Mucosa of stomach (tissue), 1 donor: ENCODE measurements around the gene MCCC1.
"Not testable (repeated sequence)": the region's sequence is repeated elsewhere in the genome, so short reads cannot be mapped to it uniquely, and the experiment has no call there.

Experiments used
- H3K27me3 ChIP-seq: one replicate; pipeline ENCODE4 v1.7.0; 2013; ENCODE audit warnings: mild to moderate bottlenecking, low read length; ENCODE audit not compliant: control insufficient read depth, insufficient read depth
- H3K36me3 ChIP-seq: one replicate; pipeline ENCODE4 v1.7.0; 2013; ENCODE audit warnings: low read length; ENCODE audit not compliant: control insufficient read depth, insufficient read depth
- H3K4me1 ChIP-seq: one replicate; pipeline ENCODE4 v1.7.0; 2013; ENCODE audit warnings: mild to moderate bottlenecking, low read length; ENCODE audit not compliant: control insufficient read depth, insufficient read depth
- H3K4me3 ChIP-seq: one replicate; pipeline ENCODE4 v1.7.0; 2013; ENCODE audit warnings: low read length
- H3K9ac ChIP-seq: one replicate; pipeline ENCODE4 v1.7.0; 2013; ENCODE audit warnings: mild to moderate bottlenecking, low read length, moderate library complexity
- H3K9me3 ChIP-seq: one replicate; pipeline ENCODE4 v1.7.0; 2013; ENCODE audit warnings: mild to moderate bottlenecking, low read length, moderate library complexity; ENCODE audit not compliant: control insufficient read depth
- donor health status: Pancreatic carcinoma.

Gene MCCC1

DNA sequence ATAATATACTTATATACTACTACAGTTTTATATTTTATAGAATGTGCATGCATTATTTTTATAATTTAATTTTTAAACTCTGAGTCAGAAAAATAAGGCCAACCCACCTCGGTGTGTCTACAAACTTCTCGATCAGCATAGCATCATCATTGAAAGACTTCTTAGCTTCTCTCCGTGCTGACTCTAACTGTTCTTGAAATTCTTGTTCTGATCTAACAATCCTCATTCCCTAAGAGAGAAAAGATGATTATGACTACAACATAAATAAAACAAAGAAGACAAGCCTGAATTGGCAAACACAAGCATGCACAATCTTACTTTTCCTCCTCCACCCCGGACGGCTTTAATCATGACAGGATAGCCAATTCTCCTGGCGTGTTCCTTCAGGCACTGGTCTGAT is 28.4 kb downstream of the MCCC1 start:
- no peaks in the 10 kb centered on the region for H3K36me3 ChIP-seq
- H3K4me3 ChIP-seq = no peak overlapping the region
- H3K4me1 ChIP-seq = no peaks in the 10 kb centered on the region
- no peaks in the 10 kb centered on the region for H3K9me3 ChIP-seq
- H3K9ac ChIP-seq = no peak overlapping the region
- H3K27me3 ChIP-seq = no peaks in the 10 kb centered on the region

DNA sequence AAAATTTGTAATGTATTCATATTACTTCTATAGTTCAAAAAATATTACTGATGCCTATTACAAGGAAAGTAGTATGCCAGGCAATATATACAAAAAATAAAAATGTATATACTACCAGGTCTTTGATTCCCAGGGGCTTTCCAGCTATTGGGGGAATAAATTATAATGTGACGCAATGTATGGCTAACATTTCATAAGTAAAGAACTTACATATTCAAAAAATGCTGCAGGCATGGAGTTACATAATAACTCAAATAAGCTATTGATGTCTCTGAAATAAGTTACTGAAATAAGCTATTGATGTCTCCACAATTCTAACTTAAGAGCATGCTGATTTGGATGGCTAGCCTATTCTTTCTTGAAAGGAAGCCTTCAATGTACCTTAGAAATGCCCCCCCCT is 30.2 kb downstream of the MCCC1 start:
- H3K36me3 ChIP-seq = no peaks in the 10 kb centered on the region
- H3K4me1 ChIP-seq = no peaks in the 10 kb centered on the region
- H3K9ac ChIP-seq = no peak overlapping the region
- H3K4me3 ChIP-seq = no peak overlapping the region
- no peaks in the 10 kb centered on the region for H3K27me3 ChIP-seq
- H3K9me3 ChIP-seq = no peaks in the 10 kb centered on the region

DNA sequence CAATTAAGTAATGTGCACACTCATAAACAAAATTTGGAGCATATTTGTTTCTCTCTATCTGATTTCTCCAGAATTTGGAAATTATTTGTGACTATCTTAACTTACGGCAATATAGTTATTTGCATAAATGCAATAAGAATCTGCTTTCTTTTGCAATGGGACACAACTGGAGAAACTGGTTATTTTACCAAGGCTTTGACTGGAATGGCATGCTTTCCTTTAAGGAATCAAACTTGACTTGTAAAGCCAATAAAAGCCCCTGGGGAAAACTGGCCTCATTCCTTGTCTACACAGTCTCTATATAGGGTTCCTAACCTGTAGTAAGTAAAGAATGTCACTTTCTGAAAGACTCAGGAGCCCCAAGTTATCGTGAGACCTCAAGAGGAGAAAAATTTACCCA is 32.4 kb downstream of the MCCC1 start:
- H3K9ac ChIP-seq, H3K9me3 ChIP-seq, H3K36me3 ChIP-seq, H3K4me1 ChIP-seq, H3K27me3 ChIP-seq, H3K4me3 ChIP-seq: not testable (repeated sequence)

DNA sequence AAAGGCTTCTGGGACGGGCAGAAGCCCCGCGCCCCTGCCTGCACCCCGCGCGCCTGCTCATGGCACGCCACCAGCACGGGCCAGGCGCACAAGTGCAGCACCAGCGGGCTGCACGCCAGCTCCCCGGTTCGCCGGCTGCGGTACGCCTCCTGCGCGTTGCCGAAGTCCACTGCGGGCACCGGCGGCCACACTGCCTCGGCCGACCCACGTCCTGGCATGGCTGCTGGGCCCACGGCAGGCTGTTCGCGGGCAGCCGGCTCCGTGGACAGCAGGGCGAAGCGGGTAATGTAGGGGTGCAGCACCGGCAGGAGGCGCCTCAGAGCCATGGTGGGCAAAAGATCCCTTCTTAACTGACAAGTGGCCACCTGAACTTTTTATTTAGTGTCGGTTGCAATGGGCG is 34.8 kb downstream of the MCCC1 start:
- Histone ChIP-seq H3K36me3 (no peaks in the 10 kb centered on the region), H3K9me3 (no peaks in the 10 kb centered on the region), H3K4me3 (no peak overlapping the region), H3K27me3 (no peaks in the 10 kb centered on the region), H3K4me1 (no peaks in the 10 kb centered on the region), H3K9ac (no peak overlapping the region)

DNA sequence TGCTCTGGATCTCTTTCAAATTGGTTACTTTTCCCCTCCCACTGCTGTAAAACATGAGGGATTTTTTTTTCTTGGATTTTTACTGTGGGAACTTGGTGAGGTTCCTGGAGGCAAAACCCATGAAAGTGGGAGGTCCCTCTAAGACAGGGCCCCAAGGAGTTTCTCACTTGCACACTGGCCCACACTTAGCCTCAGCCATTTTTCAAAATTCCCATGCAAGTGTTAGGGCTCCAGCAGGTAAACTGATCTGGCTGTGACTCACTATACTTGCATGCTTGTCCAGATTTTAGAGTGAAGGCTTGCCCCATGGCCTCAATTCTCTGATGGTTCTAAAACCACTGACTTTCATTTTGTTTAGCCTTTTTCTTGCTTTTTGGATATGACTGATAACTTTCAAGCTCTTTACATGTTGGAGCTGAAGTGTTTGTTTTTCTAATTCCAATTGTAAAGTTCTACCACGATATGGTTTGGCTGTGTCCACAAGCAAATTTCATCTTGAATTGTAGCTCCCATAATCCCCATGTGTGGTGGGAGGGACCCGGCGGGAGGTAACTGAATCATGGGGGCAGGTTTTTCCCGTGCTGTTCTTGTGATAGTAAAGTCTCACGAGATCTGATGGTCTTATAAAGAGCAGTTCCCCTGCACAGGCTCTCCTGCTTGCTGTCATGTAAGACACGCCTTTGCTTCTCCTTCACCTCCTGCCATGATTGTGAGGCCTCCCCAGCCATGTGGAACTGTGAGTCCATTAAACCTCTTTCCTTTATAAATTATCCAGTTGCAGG is 37.7 kb downstream of the MCCC1 start:
- Histone ChIP-seq H3K36me3 (no peaks in the 10 kb centered on the region), H3K4me1 (no peaks in the 10 kb centered on the region), H3K9ac (no peak overlapping the region)

DNA sequence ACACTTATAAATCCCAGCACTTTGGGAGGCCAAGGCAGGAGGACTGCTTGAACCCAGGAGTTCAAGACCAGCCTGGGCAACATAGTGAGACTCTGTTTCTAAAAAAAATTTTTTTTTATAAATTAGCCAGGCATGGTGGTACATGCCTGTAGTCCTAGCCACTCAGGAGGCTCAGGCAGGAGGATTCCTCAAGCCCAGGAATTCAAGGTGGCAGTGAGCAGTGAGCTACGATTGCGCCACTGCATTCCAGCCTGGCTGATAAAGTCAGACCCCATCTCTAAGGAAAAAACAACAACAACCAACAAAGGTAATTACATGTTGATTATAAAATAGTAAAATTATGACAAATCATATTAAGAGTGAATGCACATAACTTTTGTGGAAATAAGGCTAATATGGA is 40.9 kb downstream of the MCCC1 start:
- H3K9ac ChIP-seq = no peak overlapping the region
- no peaks in the 10 kb centered on the region for H3K9me3 ChIP-seq
- H3K36me3 ChIP-seq = no peaks in the 10 kb centered on the region
- no peaks in the 10 kb centered on the region for H3K27me3 ChIP-seq
- H3K4me3 ChIP-seq = no peak overlapping the region
- H3K4me1 ChIP-seq = no peaks in the 10 kb centered on the region

More for the DNA sequence above, 37.7 kb downstream of the MCCC1 start:
- Histone ChIP-seq H3K4me3 (no peak overlapping the region), H3K27me3 (no peaks in the 10 kb centered on the region), H3K9me3 (no peaks in the 10 kb centered on the region)

DNA sequence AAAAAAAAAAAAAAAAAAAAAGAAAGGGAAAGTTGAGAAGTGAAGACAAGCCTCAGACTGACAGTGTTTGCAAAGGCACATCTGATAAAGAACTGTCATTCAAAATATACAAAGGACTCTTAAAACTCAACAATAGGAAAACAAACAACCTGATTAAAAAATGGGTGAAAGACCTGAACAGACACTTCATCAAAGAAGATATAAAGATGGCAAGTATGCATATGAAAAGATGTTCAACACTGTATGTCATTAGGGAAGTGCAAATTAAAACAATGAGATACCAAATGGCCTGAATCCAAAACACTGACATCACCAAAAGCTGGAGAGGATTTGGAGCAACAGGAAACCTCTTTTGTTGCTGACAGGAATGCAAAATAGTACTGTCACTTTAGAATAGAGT is 48.6 kb downstream of the MCCC1 start:
- no peaks in the 10 kb centered on the region for H3K9me3 ChIP-seq
- H3K27me3 ChIP-seq = no peaks in the 10 kb centered on the region
- no peaks in the 10 kb centered on the region for H3K36me3 ChIP-seq

DNA sequence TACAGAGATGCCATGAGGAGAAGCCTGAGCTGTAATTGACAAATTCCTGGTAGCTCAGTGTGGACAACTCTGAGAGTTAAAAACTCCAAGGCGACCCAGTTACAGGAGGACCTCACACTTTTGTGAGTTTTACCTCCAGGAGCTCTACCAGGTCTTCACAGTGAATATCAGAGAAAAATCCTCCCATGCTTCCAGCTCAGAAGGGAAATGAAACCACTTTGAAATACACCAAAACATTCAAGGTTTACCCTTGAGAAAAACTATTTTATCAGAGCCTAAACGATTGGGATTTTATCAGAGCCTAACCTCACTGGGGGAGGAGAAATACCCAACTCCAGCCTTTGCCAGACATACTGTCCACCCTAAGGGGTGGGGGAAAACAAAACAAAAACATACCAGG is 52.4 kb downstream of the MCCC1 start:
- no peak overlapping the region for H3K9ac ChIP-seq
- no peaks in the 10 kb centered on the region for H3K9me3 ChIP-seq
- no peaks in the 10 kb centered on the region for H3K4me1 ChIP-seq
- H3K27me3 ChIP-seq = no peaks in the 10 kb centered on the region
- no peak overlapping the region for H3K4me3 ChIP-seq
- H3K36me3 ChIP-seq = no peaks in the 10 kb centered on the region

More for the DNA sequence above, 48.6 kb downstream of the MCCC1 start:
- no peak overlapping the region for H3K4me3 ChIP-seq
- no peak overlapping the region for H3K9ac ChIP-seq
- no peaks in the 10 kb centered on the region for H3K4me1 ChIP-seq

DNA sequence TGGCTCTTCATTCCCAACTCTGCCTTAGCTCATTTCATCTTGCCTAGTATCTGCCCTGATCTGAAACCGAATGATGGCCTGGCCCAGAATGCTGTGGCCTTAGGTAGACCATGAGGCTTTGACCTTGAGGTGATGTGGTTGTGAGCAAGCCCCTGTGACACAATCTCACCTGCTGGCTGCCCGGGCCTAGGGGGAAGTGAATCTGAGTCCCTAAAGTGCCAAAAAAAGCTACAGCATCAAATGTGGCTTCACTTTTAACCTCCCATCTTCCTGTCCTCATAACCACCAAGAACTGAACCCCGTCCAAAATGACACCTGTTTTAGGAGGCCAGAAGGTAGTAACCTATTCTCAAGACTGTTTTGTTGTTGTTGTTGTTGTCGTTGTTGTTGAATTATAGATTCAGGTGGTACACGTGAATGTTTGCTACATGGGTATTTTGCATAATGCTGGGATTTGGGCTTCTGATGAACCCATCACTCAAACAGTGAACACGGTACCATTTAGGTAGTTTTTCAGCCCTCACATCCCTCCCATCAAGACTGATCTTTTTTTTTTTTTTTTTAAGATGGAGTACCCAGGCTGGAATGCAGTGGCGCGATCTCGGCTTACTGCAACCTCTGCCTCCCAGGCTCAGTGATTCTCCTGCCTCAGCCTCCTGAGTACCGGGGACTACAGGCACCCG is 54.6 kb downstream of the MCCC1 start:
- no peaks in the 10 kb centered on the region for H3K9me3 ChIP-seq
- no peaks in the 10 kb centered on the region for H3K27me3 ChIP-seq
- H3K4me1 ChIP-seq = no peaks in the 10 kb centered on the region
- H3K9ac ChIP-seq = no peak overlapping the region
- H3K4me3 ChIP-seq = no peak overlapping the region
- no peaks in the 10 kb centered on the region for H3K36me3 ChIP-seq

DNA sequence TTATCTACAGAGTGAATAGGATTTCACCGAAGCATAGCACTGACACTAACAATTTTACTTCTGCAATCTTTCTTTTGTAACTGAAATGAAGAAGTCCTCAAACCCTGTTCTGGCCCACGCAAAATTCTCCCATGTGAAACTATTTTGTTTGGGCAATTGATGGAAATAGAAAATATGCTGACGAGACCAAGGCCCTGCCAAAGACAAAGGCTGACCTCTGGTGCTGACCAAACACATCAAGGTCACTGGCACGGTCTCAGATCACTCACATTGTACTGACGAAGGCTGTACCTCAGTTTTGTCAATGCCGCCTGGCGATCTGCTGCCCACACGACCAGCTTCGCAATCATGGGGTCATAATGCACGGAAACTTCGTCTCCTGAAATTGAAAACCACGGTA is 60.5 kb downstream of the MCCC1 start:
- Histone ChIP-seq H3K27me3 (no peaks in the 10 kb centered on the region), H3K4me3 (no peak overlapping the region), H3K9me3 (no peaks in the 10 kb centered on the region), H3K36me3 (no peaks in the 10 kb centered on the region), H3K4me1 (no peaks in the 10 kb centered on the region), H3K9ac (no peak overlapping the region)

DNA sequence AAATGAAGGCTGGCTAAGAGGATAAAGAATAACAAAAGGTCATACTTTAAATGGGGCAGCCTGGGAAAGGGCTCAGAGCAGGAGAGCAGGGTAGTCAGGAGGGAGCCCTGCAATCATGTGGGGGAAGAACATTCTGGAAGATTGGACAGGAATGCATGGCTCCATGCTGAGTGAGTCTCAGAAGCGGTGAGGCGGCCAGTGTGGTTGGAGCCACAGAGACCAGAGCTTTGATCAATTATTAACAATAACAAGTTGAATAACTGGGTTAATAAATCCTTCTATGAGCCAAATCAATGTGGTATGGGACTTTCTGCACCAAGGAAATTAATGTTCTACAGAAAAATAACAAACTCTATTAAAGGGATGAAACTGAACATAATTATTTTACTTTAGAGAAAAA is 61.1 kb downstream of the MCCC1 start:
- H3K9ac ChIP-seq = no peak overlapping the region
- H3K4me3 ChIP-seq = no peak overlapping the region
- H3K9me3 ChIP-seq = no peaks in the 10 kb centered on the region
- no peaks in the 10 kb centered on the region for H3K36me3 ChIP-seq
- no peaks in the 10 kb centered on the region for H3K4me1 ChIP-seq
- H3K27me3 ChIP-seq = no peaks in the 10 kb centered on the region

DNA sequence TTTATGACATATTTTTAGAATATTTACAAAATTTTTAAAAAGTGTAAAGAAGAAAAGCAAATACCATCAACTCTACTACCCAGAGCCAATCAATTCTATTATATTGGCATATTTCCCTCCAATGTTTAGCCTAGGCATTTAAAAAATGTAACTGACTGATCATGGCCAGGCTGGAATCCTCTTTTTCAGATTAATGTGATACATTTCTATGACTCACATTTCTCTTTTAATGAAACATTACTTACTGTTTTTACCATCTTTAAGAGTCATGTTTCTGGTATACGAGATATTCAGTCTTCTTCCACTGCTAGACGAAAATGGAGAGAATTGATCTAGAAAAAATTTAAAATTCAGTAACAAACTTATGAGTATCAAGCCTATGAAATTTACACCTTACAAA is 65.5 kb downstream of the MCCC1 start:
- no peak overlapping the region for H3K4me3 ChIP-seq
- H3K4me1 ChIP-seq = no peaks in the 10 kb centered on the region
- no peaks in the 10 kb centered on the region for H3K36me3 ChIP-seq
- no peaks in the 10 kb centered on the region for H3K9me3 ChIP-seq
- no peak overlapping the region for H3K9ac ChIP-seq
- H3K27me3 ChIP-seq = no peaks in the 10 kb centered on the region
